SU-DHL-6 (cell line): ENCODE measurements around the gene AIG1.

ENCODE experiments used
- EZH2phosphoT487 ChIP-seq: fragments of 200-600 bp; sonication (generic), shearing (Covaris generic); conservative IDR thresholded peaks from 2 replicates; pipeline ENCODE4 v1.6.1; 2018; ENCODE audit warnings: mild to moderate bottlenecking, antibody characterized with exemption, low read length, moderate library complexity, mixed read lengths
- TF ChIP-seq, protein P1 (sequence below): fragments of 200-600 bp; sonication (generic); IDR thresholded peaks from one replicate; pipeline ENCODE4 v1.5.1; 2017; ENCODE audit warnings: antibody characterized with exemption, mild to moderate bottlenecking, low read length, moderate library complexity; ENCODE audit not compliant: insufficient read depth, poor library complexity, severe bottlenecking

DNA sequence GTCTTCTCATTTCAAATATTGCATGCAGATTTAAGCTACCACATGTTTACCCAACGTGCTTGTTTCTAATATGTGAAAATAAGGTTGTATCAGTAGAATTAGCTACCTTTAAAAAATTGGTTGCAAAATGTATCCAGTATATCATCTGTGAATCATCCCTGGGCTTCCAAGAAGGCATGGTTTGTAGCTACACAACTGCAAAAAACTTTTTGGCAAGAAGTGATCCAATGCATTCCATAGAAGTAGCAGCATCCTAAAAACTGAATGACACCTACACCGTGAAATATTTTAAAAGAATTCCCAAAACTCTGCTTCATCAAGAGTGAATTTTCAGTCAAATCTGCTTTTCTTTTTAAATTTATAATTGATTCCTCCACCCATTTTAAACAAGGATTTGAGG is 89.1 kb downstream of the AIG1 start:
- TF ChIP-seq, protein P1, sequence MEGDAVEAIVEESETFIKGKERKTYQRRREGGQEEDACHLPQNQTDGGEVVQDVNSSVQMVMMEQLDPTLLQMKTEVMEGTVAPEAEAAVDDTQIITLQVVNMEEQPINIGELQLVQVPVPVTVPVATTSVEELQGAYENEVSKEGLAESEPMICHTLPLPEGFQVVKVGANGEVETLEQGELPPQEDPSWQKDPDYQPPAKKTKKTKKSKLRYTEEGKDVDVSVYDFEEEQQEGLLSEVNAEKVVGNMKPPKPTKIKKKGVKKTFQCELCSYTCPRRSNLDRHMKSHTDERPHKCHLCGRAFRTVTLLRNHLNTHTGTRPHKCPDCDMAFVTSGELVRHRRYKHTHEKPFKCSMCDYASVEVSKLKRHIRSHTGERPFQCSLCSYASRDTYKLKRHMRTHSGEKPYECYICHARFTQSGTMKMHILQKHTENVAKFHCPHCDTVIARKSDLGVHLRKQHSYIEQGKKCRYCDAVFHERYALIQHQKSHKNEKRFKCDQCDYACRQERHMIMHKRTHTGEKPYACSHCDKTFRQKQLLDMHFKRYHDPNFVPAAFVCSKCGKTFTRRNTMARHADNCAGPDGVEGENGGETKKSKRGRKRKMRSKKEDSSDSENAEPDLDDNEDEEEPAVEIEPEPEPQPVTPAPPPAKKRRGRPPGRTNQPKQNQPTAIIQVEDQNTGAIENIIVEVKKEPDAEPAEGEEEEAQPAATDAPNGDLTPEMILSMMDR = no peak
- TF ChIP-seq EZH2phosphoT487 = no peak
